ENCODE data around the gene ENOX2.

Gene ENOX2

GRCh38 chrX:130615941-130616340 lies 287.1 kb downstream of the ENOX2 start:
- DNase-seq: no peak

- DNase-seq: no peak
Observed at GRCh38 chrX:130607431-130607830, 295.6 kb downstream of the ENOX2 start.

GRCh38 chrX:130606425-130606824 lies 296.6 kb downstream of the ENOX2 start:
- no peak for DNase-seq

- DNase-seq: no peak
Observed at GRCh38 chrX:130604882-130605281, 298.1 kb downstream of the ENOX2 start.

- no peak for DNase-seq
Observed at GRCh38 chrX:130594453-130594916, 308.5 kb downstream of the ENOX2 start.

GRCh38 chrX:130593911-130594310 lies 309.1 kb downstream of the ENOX2 start:
- no peak for DNase-seq

- no peak for DNase-seq
Observed at GRCh38 chrX:130592204-130592603, 310.8 kb downstream of the ENOX2 start.

GRCh38 chrX:130578906-130579305 lies 324.1 kb downstream of the ENOX2 start:
- DNase-seq: no peak

GRCh38 chrX:130577431-130577830 lies 325.6 kb downstream of the ENOX2 start:
- no peak for DNase-seq

GRCh38 chrX:130575831-130576389 lies 327.1 kb downstream of the ENOX2 start:
- DNase-seq: peak; percentile 2 to 26
